ENCODE results near the gene NOL8. TPM values are rescaled to one million over a fixed set of nuclear protein-coding genes. Genes with fewer than 3 reads are reported as not detected.

Gene NOL8
- total RNA-seq (10 to 100 TPM; 10.3 to 21.2 TPM), polyA plus RNA-seq (10 to 100 TPM in 1 of 2 donors, 1 to 10 TPM in 1; 5.3 to 15.3 TPM)

DNA sequence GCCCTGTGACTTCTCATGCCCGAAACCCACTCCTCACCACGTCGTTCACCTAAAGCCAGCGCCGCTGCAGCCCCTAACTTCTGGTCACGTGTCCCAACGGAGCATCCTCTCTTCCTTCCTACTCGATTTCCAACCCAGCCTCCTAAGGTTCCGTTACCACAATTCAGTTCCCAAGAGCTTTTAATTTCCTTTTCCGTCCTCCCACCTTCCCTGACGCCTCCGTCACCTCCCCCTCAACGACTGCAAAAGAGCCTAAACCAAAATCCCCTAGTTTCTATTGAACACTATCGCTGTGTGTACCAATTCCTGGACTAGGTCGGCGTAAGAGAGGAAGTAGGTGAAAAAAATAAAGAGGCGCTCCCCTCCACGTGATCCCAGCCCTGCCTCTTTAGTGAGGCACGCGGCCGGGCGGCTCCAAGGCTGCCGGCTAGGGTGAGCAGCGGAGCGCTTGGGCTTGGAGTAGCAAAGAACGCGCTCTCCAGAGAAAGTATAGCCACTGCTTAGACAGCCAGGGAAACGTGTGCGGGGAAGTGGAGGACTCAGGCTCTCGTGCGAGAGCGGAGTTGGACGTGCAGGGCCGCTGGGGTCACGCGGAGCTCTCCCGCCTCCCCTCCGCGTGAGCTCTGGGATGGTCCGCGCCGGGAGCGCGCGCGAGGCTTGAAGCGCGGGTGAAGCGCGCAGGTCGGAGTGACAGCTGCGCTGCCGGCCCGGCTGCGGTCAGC lies at the start of gene NOL8, which contains the start of gene CENPP:
TSS of gene NOL8 (minus strand) at position 82 of the 722 bp plus-strand sequence. CDS start 1,189 bp downstream, outside the sequence.
TSS of gene CENPP (plus strand) at position 685 of the 722 bp plus-strand sequence.
- DNase-seq (ENCODE audit: low spot score): peak; percentile 82
- peak within 1 kb of the TSS; percentile 55 to 100 (median 99) for H3K4me3 ChIP-seq (ENCODE audit: low read depth in 1 of 3, low read length in 3 of 3)
- TF ChIP-seq EGR1 (IDR thresholded peaks at IDR 0.05; ENCODE audit: low read depth in 2 of 2) (peak; percentile 32 to 68), RXRA (IDR thresholded peaks at IDR 0.05) (peak in 1 of 2 donors; percentile 27), GABPA (IDR thresholded peaks at IDR 0.05 in 1 of 2, conservative IDR thresholded peaks at IDR 0.05 in 1 of 2) (peak; percentile 82 to 94), JUND (IDR thresholded peaks at IDR 0.05) (peak in 1 of 2 donors; percentile 38), NR2F2 (IDR thresholded peaks at IDR 0.05) (peak; percentile 22), RAD21 (IDR thresholded peaks at IDR 0.05) (peak; percentile 21 to 31), FOXA1 (IDR thresholded peaks at IDR 0.05) (peak; percentile 26), SP1 (IDR thresholded peaks at IDR 0.05) (peak; percentile 57), FOXA2 (IDR thresholded peaks at IDR 0.05) (no peak), YY1 (IDR thresholded peaks at IDR 0.05) (peak; percentile 58), TAF1 (conservative IDR thresholded peaks at IDR 0.05) (peak; percentile 44), HNF4G (IDR thresholded peaks at IDR 0.05) (no peak), HNF4A (conservative IDR thresholded peaks at IDR 0.05) (peak in 1 of 2 donors; percentile 7)
- TF ChIP-seq, protein P1, sequence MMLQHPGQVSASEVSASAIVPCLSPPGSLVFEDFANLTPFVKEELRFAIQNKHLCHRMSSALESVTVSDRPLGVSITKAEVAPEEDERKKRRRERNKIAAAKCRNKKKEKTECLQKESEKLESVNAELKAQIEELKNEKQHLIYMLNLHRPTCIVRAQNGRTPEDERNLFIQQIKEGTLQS (IDR thresholded peaks at IDR 0.05): no peak
- TF ChIP-seq, protein P2, sequence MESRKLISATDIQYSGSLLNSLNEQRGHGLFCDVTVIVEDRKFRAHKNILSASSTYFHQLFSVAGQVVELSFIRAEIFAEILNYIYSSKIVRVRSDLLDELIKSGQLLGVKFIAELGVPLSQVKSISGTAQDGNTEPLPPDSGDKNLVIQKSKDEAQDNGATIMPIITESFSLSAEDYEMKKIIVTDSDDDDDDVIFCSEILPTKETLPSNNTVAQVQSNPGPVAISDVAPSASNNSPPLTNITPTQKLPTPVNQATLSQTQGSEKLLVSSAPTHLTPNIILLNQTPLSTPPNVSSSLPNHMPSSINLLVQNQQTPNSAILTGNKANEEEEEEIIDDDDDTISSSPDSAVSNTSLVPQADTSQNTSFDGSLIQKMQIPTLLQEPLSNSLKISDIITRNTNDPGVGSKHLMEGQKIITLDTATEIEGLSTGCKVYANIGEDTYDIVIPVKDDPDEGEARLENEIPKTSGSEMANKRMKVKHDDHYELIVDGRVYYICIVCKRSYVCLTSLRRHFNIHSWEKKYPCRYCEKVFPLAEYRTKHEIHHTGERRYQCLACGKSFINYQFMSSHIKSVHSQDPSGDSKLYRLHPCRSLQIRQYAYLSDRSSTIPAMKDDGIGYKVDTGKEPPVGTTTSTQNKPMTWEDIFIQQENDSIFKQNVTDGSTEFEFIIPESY (IDR thresholded peaks at IDR 0.05): peak; percentile 66
- TF ChIP-seq, protein P3, sequence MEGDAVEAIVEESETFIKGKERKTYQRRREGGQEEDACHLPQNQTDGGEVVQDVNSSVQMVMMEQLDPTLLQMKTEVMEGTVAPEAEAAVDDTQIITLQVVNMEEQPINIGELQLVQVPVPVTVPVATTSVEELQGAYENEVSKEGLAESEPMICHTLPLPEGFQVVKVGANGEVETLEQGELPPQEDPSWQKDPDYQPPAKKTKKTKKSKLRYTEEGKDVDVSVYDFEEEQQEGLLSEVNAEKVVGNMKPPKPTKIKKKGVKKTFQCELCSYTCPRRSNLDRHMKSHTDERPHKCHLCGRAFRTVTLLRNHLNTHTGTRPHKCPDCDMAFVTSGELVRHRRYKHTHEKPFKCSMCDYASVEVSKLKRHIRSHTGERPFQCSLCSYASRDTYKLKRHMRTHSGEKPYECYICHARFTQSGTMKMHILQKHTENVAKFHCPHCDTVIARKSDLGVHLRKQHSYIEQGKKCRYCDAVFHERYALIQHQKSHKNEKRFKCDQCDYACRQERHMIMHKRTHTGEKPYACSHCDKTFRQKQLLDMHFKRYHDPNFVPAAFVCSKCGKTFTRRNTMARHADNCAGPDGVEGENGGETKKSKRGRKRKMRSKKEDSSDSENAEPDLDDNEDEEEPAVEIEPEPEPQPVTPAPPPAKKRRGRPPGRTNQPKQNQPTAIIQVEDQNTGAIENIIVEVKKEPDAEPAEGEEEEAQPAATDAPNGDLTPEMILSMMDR (IDR thresholded peaks at IDR 0.05; ENCODE audit: low read depth, low read length, missing input control): no peak
- TF ChIP-seq, protein P4, sequence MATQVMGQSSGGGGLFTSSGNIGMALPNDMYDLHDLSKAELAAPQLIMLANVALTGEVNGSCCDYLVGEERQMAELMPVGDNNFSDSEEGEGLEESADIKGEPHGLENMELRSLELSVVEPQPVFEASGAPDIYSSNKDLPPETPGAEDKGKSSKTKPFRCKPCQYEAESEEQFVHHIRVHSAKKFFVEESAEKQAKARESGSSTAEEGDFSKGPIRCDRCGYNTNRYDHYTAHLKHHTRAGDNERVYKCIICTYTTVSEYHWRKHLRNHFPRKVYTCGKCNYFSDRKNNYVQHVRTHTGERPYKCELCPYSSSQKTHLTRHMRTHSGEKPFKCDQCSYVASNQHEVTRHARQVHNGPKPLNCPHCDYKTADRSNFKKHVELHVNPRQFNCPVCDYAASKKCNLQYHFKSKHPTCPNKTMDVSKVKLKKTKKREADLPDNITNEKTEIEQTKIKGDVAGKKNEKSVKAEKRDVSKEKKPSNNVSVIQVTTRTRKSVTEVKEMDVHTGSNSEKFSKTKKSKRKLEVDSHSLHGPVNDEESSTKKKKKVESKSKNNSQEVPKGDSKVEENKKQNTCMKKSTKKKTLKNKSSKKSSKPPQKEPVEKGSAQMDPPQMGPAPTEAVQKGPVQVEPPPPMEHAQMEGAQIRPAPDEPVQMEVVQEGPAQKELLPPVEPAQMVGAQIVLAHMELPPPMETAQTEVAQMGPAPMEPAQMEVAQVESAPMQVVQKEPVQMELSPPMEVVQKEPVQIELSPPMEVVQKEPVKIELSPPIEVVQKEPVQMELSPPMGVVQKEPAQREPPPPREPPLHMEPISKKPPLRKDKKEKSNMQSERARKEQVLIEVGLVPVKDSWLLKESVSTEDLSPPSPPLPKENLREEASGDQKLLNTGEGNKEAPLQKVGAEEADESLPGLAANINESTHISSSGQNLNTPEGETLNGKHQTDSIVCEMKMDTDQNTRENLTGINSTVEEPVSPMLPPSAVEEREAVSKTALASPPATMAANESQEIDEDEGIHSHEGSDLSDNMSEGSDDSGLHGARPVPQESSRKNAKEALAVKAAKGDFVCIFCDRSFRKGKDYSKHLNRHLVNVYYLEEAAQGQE (IDR thresholded peaks at IDR 0.05): peak; percentile 42
- TF ChIP-seq, protein P5, sequence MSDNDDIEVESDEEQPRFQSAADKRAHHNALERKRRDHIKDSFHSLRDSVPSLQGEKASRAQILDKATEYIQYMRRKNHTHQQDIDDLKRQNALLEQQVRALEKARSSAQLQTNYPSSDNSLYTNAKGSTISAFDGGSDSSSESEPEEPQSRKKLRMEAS (IDR thresholded peaks at IDR 0.05): peak; percentile 99
- no peaks in the 10 kb centered on the region for H3K27me3 ChIP-seq (ENCODE audit: control insufficient read depth in 4 of 4, insufficient read depth in 4 of 4, low read length in 3 of 4)
- H3K9ac ChIP-seq (ENCODE audit: low read depth in 1 of 2, low read length in 2 of 2): peak within 1 kb of the TSS; percentile 86 to 95
- no peaks in the 10 kb centered on the region for H3K9me3 ChIP-seq (ENCODE audit: control insufficient read depth in 4 of 4, low read length in 3 of 4)
- peaks cover 0 to 20% (median 18%) of the 10 kb centered on the region in 4 donors for H3K4me1 ChIP-seq (ENCODE audit: control insufficient read depth in 4 of 4, insufficient read depth in 4 of 4, low read length in 3 of 4)
- WGBS: under 1% methylated on average over 55 of the region's 55 CpGs
- peaks cover 3 to 15% (median 10%) of the 10 kb centered on the region in 4 donors for H3K36me3 ChIP-seq (ENCODE audit: control insufficient read depth in 4 of 4, insufficient read depth in 3 of 4, low read depth in 1 of 4, low read length in 3 of 4)
- peak within 1 kb of the TSS; percentile 94 to 97 for H3K27ac ChIP-seq (ENCODE audit: low read depth in 1 of 2, low read length in 2 of 2)

Measured in liver (tissue), 9 donors.